Stimulated activated CD8-positive, alpha-beta memory T cell treated with anti-CD3 and anti-CD28 coated beads, Interleukin-15, amount 100 ng/mL, for 48 hours (primary cell): ENCODE data around the gene ACSM2A.
"Not testable (repeated sequence)": the region's sequence is repeated elsewhere in the genome, so short reads cannot be mapped to it uniquely, and the experiment has no call there.

Experiments used
- DNase-seq, 2 donors: peaks; one replicate each; pipeline ENCODE4 v3.0.0-alpha.2; 2020; ENCODE audit warnings: low read depth in 2 of 2

Gene ACSM2A

GRCh38 chr16:20451364-20451763, at the start of gene ACSM2A:
ACSM2A (plus strand) TSS chr16:20451521; CDS start chr16:20460115, 8,594 bp downstream.
- DNase-seq: not testable (repeated sequence)

GRCh38 chr16:20402651-20403050, 48.7 kb upstream of the ACSM2A start:
- no peak for DNase-seq

- no peak for DNase-seq
Observed at GRCh38 chr16:20404637-20405036, 46.7 kb upstream of the ACSM2A start, which contains the start of gene PDILT. PDILT (minus strand) TSS chr16:20404737; CDS start chr16:20399300, 5,437 bp downstream.

- no peak for DNase-seq
Observed at GRCh38 chr16:20409398-20410120, 41.8 kb upstream of the ACSM2A start, which contains the start of gene ACSM5. ACSM5 (plus strand) TSS chr16:20409534; CDS start chr16:20411485, 1,951 bp downstream.

GRCh38 chr16:20410121-20410723, 41.1 kb upstream of the ACSM2A start:
- no peak for DNase-seq

GRCh38 chr16:20411055-20411454, 40.3 kb upstream of the ACSM2A start:
- DNase-seq: no peak

- DNase-seq: no peak
Observed at GRCh38 chr16:20415541-20415940, 35.8 kb upstream of the ACSM2A start.

GRCh38 chr16:20419093-20419492, 32.2 kb upstream of the ACSM2A start:
- DNase-seq: not testable (repeated sequence)

- not testable (repeated sequence) for DNase-seq
Observed at GRCh38 chr16:20421748-20422147, 29.6 kb upstream of the ACSM2A start.

- DNase-seq: not testable (repeated sequence)
Observed at GRCh38 chr16:20423772-20424128, 27.6 kb upstream of the ACSM2A start.

- DNase-seq: no peak
Observed at GRCh38 chr16:20424129-20424866, 27.0 kb upstream of the ACSM2A start.

GRCh38 chr16:20427401-20427797, 23.9 kb upstream of the ACSM2A start:
- not testable (repeated sequence) for DNase-seq

GRCh38 chr16:20429499-20429898, 21.8 kb upstream of the ACSM2A start:
- not testable (repeated sequence) for DNase-seq

- not testable (repeated sequence) for DNase-seq
Observed at GRCh38 chr16:20430480-20430879, 20.8 kb upstream of the ACSM2A start.

- DNase-seq: no peak
Observed at GRCh38 chr16:20430948-20431347, 20.4 kb upstream of the ACSM2A start.

GRCh38 chr16:20438950-20439349, 12.4 kb upstream of the ACSM2A start:
- DNase-seq: not testable (repeated sequence)

GRCh38 chr16:20439820-20440231, 11.5 kb upstream of the ACSM2A start:
- not testable (repeated sequence) for DNase-seq

- not testable (repeated sequence) for DNase-seq
Observed at GRCh38 chr16:20440731-20441130, 10.6 kb upstream of the ACSM2A start.

- no peak for DNase-seq
Observed at GRCh38 chr16:20441191-20441590, 10.1 kb upstream of the ACSM2A start.

GRCh38 chr16:20441859-20442258, 9.5 kb upstream of the ACSM2A start:
- DNase-seq: not testable (repeated sequence)

GRCh38 chr16:20446652-20447393, 4.5 kb upstream of the ACSM2A start:
- DNase-seq: not testable (repeated sequence)

- not testable (repeated sequence) for DNase-seq
Observed at GRCh38 chr16:20453633-20454032, 2.3 kb downstream of the ACSM2A start.
